NCI-H1930 (cell line): ENCODE measurements around the gene IGF1R.
"Not testable (repeated sequence)": the region's sequence is repeated elsewhere in the genome, so short reads cannot be mapped to it uniquely, and the experiment has no call there.

Experiments
- DNase-seq, 2 experiments: peaks; one replicate each; lab custom pipeline; 2025; lab: John Stamatoyannopoulos, UW

Gene IGF1R

DNA sequence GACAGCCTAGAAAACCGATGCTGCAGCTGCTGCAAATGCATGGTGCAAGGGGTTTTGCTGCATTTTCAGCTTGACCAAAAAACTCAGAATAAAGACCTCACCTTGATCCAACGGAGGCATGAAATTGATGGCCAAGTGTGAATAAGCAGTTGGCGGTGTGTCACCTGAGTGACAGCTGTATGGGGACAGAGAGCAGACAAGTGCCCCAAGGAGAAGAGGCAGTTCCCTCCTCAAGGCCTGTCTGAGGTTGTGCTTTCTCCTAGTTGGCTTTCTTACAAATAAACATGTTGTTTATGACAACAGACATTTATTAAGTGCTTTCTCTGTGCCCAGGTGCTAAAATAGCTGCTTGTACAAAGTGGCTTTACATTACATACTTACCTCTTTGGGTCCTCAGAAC is 349.0 kb downstream of the IGF1R start:
- DNase-seq, result no peak

- no peak for DNase-seq
Measured at GRCh38 chr15:98997755-98998154, 349.4 kb downstream of the IGF1R start.

- DNase-seq, result no peak
Measured at GRCh38 chr15:98998279-98998678, 349.9 kb downstream of the IGF1R start.

- no peak for DNase-seq
Measured at GRCh38 chr15:98999233-98999632, 350.9 kb downstream of the IGF1R start.

- no peak for DNase-seq
Measured at GRCh38 chr15:99002226-99002625, 353.9 kb downstream of the IGF1R start.

GRCh38 chr15:99003317-99003716 is 355.0 kb downstream of the IGF1R start:
- DNase-seq, result not testable (repeated sequence)

- not testable (repeated sequence) for DNase-seq
Measured at GRCh38 chr15:99004998-99005974, 356.9 kb downstream of the IGF1R start.

DNA sequence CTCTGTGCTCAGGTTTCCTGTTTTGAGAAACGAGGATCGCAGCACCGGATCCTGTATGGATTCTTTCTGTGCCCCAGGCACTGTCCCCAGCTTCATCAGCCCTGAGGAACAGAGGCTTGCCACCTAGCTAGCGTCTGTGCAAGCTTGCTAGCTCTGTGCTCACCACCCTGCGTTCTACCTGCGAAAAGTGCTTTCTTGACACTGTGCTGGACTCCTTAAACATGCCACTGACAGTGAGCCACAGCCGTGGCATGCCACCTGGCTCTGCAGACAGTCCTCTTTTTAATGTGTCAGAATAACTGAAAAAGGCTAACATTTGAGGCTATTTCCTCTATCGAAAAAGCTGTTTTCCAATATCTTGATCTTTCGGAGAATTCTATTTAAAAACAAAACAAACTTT is 357.8 kb downstream of the IGF1R start:
- no peak for DNase-seq

- no peak for DNase-seq
Measured at GRCh38 chr15:99006904-99007495, 358.7 kb downstream of the IGF1R start.

- no peak for DNase-seq
Measured at GRCh38 chr15:99009741-99010330, 361.5 kb downstream of the IGF1R start.

- DNase-seq, result no peak
Measured at GRCh38 chr15:99010768-99011167, 362.4 kb downstream of the IGF1R start.
